ENCODE data around the gene IMPA2.

- TF ChIP-seq MLX (CRISPR knock-in tag; IDR thresholded peaks at IDR 0.05) (no peak), NR2C2 (CRISPR knock-in tag; IDR thresholded peaks at IDR 0.05) (no peak), GABPB1 (CRISPR knock-in tag; IDR thresholded peaks at IDR 0.05) (no peak), RELA (CRISPR knock-in tag; IDR thresholded peaks at IDR 0.05; ENCODE audit: borderline replicate concordance) (no peak), FOXP4 (CRISPR knock-in tag; IDR thresholded peaks at IDR 0.05) (no peak), HMGXB4 (CRISPR knock-in tag; IDR thresholded peaks at IDR 0.05) (no peak)
- TF ChIP-seq, protein P1, sequence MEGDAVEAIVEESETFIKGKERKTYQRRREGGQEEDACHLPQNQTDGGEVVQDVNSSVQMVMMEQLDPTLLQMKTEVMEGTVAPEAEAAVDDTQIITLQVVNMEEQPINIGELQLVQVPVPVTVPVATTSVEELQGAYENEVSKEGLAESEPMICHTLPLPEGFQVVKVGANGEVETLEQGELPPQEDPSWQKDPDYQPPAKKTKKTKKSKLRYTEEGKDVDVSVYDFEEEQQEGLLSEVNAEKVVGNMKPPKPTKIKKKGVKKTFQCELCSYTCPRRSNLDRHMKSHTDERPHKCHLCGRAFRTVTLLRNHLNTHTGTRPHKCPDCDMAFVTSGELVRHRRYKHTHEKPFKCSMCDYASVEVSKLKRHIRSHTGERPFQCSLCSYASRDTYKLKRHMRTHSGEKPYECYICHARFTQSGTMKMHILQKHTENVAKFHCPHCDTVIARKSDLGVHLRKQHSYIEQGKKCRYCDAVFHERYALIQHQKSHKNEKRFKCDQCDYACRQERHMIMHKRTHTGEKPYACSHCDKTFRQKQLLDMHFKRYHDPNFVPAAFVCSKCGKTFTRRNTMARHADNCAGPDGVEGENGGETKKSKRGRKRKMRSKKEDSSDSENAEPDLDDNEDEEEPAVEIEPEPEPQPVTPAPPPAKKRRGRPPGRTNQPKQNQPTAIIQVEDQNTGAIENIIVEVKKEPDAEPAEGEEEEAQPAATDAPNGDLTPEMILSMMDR (IDR thresholded peaks at IDR 0.05) = no peak
- TF ChIP-seq, protein P2, sequence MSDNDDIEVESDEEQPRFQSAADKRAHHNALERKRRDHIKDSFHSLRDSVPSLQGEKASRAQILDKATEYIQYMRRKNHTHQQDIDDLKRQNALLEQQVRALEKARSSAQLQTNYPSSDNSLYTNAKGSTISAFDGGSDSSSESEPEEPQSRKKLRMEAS (CRISPR knock-in tag; IDR thresholded peaks at IDR 0.05) = no peak
Observed at GRCh38 chr18:12017081-12017480, 35.8 kb downstream of the IMPA2 start.

Measured in WTC11 (cell line).